ENCODE results near the gene WBP1.

- TF ChIP-seq USF1 (IDR thresholded peaks at IDR 0.05) (no peak), CEBPB (IDR thresholded peaks at IDR 0.05) (no peak)
Measured at GRCh38 chr2:74428675-74429074, 29.6 kb upstream of the WBP1 start.
